ENCODE data around the gene PWP1.
A peak's percentile ranks its signal among the peaks of the same experiment; 100 is the strongest.
"Not testable (repeated sequence)": the region's sequence is repeated elsewhere in the genome, so short reads cannot be mapped to it uniquely, and the experiment has no call there.

The PWP1 gene

DNA sequence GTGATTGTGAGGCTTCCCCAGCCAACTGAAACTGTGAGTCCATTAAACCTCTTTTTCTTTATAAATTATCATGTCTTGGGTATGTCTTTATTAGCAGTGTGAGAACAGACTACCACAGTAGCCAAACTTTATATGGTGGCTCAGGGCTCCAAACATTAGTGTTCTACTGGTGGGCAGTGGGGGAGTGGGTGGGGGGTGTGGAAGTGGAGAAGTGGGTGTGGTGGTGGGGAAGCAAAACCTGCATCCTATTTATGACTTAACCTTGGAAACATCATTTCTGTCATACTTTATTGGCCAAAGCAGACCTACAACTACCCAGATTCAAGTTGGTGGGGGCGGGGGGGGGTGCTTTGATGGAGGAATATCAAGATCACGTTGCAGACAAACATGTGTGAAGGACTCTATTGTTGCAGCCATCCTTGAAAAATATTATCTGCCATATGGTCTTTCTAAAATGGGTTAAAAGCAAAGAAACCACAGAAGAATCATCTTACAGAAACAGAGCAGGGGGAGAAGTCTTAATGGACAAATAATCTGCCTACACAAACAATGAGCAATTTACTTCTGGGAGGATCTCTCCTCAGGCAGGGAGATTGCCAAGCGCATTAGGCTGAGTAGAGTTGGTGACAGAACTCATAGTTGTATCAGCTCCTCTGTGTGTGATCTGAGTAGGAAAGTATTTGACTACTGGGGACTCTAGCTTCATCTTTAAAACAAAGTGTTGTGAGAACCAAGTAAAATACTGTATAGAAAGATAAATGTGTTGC is 1.4 kb upstream of the PWP1 start:
- Mint-ChIP-seq H3K27me3 (ENCODE audit: low read depth) (no peaks in the 10 kb centered on the region), H3K27ac (peak overlapping the region; percentile 94), H3K4me1 (ENCODE audit: low read depth) (peaks cover 21% of the 10 kb centered on the region), H3K4me3 (peak overlapping the region; percentile 96), H3K36me3 (ENCODE audit: low read depth) (peaks cover 15% of the 10 kb centered on the region), H3K9me3 (no peaks in the 10 kb centered on the region)

DNA sequence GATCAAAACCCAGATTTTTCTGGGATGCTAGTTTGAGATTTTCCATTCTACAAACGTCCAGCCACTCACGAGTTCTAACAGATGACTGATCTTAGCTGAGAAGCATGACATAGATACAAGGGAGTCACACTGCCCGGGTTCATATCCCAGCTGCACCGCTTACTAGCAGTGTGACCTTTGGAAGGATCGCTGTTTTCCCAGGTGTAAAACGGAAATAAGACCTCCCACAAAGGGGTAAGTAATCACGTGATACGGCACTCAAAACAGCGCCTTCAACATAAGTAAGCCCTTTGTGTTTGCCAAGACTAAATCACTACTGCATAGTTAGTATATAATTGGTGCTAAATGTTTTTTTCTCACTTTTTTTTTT is 624 bp upstream of the PWP1 start:
- Mint-ChIP-seq H3K27me3 (ENCODE audit: low read depth) (no peaks in the 10 kb centered on the region), H3K4me3 (peak overlapping the region; percentile 96), H3K27ac (peak overlapping the region; percentile 94), H3K36me3 (ENCODE audit: low read depth) (peaks cover 21% of the 10 kb centered on the region), H3K4me1 (ENCODE audit: low read depth) (peaks cover 21% of the 10 kb centered on the region), H3K9me3 (no peaks in the 10 kb centered on the region)

DNA sequence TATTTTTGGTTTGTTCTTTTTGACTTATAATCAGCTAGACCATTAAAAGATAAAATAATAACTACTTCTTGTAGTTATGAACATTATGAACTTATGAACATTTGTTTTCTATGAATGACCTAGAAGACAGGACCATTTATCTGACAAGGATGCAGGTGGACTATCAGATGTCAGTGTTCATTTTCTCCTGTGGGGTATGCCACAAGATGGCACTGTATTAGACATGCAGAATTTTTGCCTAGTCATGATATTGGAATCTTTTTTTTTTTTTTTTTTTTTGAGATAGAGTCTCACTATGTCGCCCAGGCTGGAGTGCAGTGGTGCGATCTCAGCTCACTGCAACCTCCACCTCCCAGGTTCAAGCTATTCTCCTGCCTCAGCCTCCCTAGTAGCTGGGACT is 10.2 kb downstream of the PWP1 start:
- H3K4me1 Mint-ChIP-seq (ENCODE audit: low read depth); H3K4me3 Mint-ChIP-seq; H3K27me3 Mint-ChIP-seq (ENCODE audit: low read depth); H3K9me3 Mint-ChIP-seq; H3K27ac Mint-ChIP-seq: not testable (repeated sequence)
- peaks cover 59% of the 10 kb centered on the region for H3K36me3 Mint-ChIP-seq (ENCODE audit: low read depth)

DNA sequence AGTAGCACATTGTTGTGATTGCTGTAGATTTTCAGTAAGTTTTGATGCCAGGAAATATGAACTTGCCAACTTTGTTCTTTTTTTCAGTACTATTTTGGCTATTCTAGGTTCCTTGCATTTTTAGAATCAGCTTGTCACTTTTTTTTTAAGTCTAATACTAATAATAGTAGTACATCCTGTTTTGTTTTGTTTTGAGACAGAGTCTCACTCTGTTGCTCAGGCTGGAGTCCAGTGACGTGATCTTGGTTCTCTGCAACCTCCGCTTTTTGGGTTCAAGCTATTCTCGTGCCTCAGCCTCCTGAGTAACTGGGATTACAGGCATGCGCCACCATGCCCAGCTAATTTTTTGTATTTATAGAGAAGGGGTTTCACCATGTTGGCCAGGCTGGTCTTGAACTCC is 16.5 kb downstream of the PWP1 start:
- peaks cover 15% of the 10 kb centered on the region for H3K9me3 Mint-ChIP-seq
- H3K4me3 Mint-ChIP-seq = no peak overlapping the region
- H3K27ac Mint-ChIP-seq = no peak overlapping the region
- H3K4me1 Mint-ChIP-seq (ENCODE audit: low read depth) = no peaks in the 10 kb centered on the region
- H3K36me3 Mint-ChIP-seq (ENCODE audit: low read depth) = peaks cover 74% of the 10 kb centered on the region
- no peaks in the 10 kb centered on the region for H3K27me3 Mint-ChIP-seq (ENCODE audit: low read depth)

DNA sequence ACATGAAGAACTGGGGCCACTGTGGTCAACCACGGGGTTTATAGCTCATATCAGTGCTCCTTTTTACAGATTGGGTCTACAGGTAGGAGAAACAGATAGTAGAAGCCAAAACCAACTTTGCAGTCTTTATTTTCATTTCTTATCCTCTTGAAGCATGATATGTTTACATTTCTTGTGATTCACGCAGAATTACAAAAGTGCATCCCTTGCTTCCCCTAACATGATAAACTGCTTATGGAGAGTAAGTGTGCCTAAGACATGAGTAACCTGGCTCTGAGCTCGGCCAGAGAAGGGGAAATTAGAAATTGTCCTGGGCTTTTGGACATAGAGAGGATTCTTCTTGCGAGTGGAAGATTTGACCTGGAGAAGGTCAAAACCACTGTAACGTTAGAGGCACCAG is 18.4 kb downstream of the PWP1 start:
- H3K27me3 Mint-ChIP-seq (ENCODE audit: low read depth) = no peaks in the 10 kb centered on the region
- H3K36me3 Mint-ChIP-seq (ENCODE audit: low read depth) = peaks cover 76% of the 10 kb centered on the region
- no peak overlapping the region for H3K27ac Mint-ChIP-seq
- peaks cover 15% of the 10 kb centered on the region for H3K9me3 Mint-ChIP-seq
- H3K4me1 Mint-ChIP-seq (ENCODE audit: low read depth) = no peaks in the 10 kb centered on the region
- H3K4me3 Mint-ChIP-seq = no peak overlapping the region

DNA sequence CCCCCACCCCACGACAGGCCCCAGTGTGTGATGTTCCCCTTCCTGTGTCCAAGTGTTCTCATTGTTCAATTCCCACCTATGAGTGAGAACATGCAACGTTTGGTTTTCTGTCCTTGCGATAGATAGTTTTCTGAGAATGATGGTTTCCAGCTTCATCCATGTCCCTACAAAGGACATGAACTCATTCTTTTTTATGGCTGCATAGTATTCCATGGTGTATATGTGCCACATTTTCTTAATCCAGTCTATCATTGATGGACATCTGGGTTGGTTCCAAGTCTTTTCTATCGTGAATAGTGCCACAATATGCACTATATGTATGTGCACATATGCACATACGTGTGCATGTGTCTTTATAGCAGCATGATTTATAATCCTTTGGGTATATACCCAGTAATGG is 19.9 kb downstream of the PWP1 start:
- not testable (repeated sequence) for H3K27ac Mint-ChIP-seq; H3K27me3 Mint-ChIP-seq (ENCODE audit: low read depth); H3K9me3 Mint-ChIP-seq; H3K4me1 Mint-ChIP-seq (ENCODE audit: low read depth); H3K4me3 Mint-ChIP-seq
- peaks cover 69% of the 10 kb centered on the region for H3K36me3 Mint-ChIP-seq (ENCODE audit: low read depth)

DNA sequence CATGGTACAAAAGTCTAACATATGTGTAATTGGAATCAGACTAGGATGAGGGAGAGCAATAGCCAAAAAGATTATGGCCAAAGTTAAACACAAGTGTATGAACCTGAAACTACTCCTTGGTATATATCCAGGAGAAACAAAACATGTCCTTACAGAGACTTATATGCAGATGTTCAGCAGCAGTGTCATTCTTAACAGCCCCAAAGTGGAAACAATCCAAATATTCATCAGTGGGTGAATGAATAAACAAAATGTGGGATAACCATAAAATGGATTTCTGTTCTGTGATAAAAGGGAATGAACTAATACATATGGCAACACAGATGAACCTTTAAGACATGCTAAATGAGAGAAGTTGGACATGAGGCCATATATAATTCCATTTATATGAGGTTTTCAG is 30.2 kb downstream of the PWP1 start:
- H3K9me3 Mint-ChIP-seq = no peaks in the 10 kb centered on the region
- H3K27me3 Mint-ChIP-seq (ENCODE audit: low read depth) = no peaks in the 10 kb centered on the region
- peaks cover 42% of the 10 kb centered on the region for H3K36me3 Mint-ChIP-seq (ENCODE audit: low read depth)
- H3K27ac Mint-ChIP-seq = no peak overlapping the region
- peaks cover 2% of the 10 kb centered on the region for H3K4me1 Mint-ChIP-seq (ENCODE audit: low read depth)
- H3K4me3 Mint-ChIP-seq = no peak overlapping the region

DNA sequence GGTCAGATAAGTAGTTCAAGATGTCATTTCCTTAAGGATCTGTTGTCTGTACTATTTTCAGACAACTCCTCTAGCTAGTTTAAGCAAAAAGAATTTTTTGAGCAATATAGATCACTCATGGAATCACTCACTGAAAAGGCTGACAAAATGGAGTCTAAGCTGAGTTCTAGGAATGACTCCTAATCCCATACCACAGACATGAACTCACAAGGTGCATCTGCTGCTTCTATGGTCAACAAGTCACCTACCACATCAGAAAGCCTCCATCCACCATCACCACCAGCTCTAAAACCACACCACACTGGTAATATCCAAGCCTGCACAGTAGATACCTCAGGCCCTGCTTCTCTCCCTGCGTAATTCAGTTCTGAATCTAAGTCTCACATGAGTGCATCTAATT is 33.0 kb downstream of the PWP1 start:
- Mint-ChIP-seq H3K27me3 (ENCODE audit: low read depth) (no peaks in the 10 kb centered on the region), H3K27ac (no peak overlapping the region), H3K36me3 (ENCODE audit: low read depth) (peaks cover 25% of the 10 kb centered on the region), H3K4me3 (no peak overlapping the region), H3K9me3 (no peaks in the 10 kb centered on the region), H3K4me1 (ENCODE audit: low read depth) (peaks cover 2% of the 10 kb centered on the region)

DNA sequence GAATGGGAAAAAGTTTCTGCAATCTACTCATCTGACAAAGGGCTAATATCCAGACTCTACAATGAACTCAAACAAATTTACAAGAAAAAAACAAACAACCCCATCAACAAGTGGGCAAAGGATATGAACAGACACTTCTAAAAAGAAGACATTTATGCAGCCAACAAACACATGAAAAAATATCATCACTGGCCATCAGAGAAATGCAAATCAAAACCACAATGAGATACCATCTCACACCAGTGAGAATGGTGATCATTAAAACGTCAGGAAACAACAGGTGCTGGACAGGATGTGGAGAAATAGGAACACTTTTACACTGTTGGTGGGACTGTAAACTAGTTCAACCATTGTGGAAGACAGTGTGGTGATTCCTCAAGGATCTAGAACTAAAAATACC is 41.7 kb downstream of the PWP1 start:
- H3K27ac Mint-ChIP-seq, H3K9me3 Mint-ChIP-seq, H3K4me3 Mint-ChIP-seq: not testable (repeated sequence)

DNA sequence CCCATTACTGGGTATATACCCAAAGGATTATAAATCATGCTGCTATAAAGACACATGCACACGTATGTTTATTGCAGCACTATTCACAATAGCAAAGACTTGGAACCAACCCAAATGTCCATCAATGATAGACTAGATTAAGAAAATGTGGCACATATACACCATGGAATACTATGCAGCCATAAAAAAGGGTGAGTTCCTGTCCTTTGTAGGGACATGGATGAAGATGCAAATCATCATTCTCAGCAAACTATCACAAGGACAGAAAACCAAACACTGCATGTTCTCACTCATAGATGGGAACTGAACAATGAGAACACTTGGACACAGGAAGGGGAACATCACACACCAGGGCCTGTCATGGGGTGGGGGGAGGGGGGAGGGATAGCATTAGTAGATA is 42.1 kb downstream of the PWP1 start:
- H3K27me3 Mint-ChIP-seq (ENCODE audit: low read depth); H3K27ac Mint-ChIP-seq; H3K9me3 Mint-ChIP-seq; H3K36me3 Mint-ChIP-seq (ENCODE audit: low read depth); H3K4me3 Mint-ChIP-seq; H3K4me1 Mint-ChIP-seq (ENCODE audit: low read depth): not testable (repeated sequence)

More for the DNA sequence above, 41.7 kb downstream of the PWP1 start:
- H3K4me1 Mint-ChIP-seq (ENCODE audit: low read depth); H3K36me3 Mint-ChIP-seq (ENCODE audit: low read depth); H3K27me3 Mint-ChIP-seq (ENCODE audit: low read depth): not testable (repeated sequence)

DNA sequence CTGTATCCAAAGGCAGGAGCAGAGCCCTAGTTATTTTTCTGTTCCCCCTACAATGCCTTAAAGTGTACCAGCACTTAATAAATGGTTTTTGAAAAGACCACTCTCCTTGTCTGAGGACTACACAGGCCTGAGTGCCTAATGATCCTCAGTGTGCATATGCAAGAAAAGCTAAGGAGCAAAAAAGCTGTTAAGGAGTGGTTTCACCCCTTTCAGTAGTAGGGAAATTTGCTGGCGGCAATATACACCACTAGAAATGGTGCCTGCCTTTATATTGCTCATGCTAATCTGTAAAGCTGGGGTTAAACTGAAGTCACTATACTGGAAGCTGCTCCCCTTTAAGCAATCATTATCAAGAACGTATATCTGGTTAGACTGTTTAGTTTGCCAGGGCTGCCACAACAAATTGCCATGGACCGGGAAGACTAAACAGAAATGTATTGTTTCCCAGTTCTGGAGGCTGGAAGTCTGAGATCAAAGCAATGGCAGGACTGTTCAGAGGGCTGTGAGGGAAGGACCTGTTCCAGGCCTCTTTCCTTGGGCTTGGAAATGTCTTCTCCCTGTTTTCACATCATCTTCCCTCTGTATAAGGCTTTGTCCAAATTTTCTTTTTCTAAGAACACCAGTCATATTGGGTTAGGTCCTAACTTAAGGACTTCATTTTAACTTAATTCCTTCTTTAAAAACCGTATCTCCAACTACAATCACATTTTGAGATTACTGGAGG is 45.2 kb downstream of the PWP1 start:
- Mint-ChIP-seq H3K9me3 (peaks cover 5% of the 10 kb centered on the region), H3K4me1 (ENCODE audit: low read depth) (no peaks in the 10 kb centered on the region), H3K27me3 (ENCODE audit: low read depth) (peaks cover 5% of the 10 kb centered on the region), H3K4me3 (no peak overlapping the region), H3K36me3 (ENCODE audit: low read depth) (peaks cover 19% of the 10 kb centered on the region), H3K27ac (no peak overlapping the region)

DNA sequence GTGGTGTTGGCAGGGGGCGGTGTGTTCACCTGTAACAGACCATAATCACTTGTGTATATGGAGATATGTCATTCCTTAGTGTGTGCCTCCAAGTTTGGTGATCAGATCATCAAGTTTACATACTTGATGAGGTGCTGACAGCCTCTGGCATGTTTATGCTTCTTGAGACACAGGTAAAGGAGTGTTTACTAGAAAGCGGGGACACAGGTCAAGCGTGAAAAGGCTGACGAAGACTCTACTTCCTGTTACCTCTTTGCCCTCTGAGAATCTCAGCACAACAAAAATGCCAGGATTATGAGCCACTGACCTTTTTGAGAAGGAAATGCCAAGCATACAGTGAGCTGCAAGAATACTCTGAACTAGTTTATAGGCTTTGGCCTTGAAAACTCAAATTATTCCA is 45.8 kb downstream of the PWP1 start:
- peaks cover 24% of the 10 kb centered on the region for H3K36me3 Mint-ChIP-seq (ENCODE audit: low read depth)
- no peak overlapping the region for H3K27ac Mint-ChIP-seq
- no peaks in the 10 kb centered on the region for H3K4me1 Mint-ChIP-seq (ENCODE audit: low read depth)
- peaks cover 4% of the 10 kb centered on the region for H3K9me3 Mint-ChIP-seq
- no peak overlapping the region for H3K4me3 Mint-ChIP-seq
- H3K27me3 Mint-ChIP-seq (ENCODE audit: low read depth) = peaks cover 4% of the 10 kb centered on the region

DNA sequence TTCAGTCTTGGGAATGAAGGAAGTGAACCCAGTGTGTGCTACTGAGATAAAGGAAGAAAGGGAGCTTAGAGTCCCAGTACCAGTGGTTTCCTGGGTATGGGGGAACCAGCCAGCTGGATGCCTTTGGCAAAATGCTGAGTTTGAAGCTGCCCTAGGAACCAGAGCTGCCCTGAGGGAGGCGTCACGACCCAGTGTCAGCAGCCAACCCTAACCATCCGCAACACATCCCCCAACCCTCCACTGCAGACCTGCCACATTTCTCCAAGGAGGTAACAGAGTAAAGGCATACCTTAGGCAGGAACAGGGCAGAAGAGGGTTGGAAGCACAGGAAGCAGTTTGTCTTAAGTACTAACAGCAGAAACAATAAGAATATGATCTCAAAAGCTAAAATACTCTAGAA is 46.8 kb downstream of the PWP1 start:
- Mint-ChIP-seq H3K36me3 (ENCODE audit: low read depth) (peaks cover 33% of the 10 kb centered on the region), H3K4me1 (ENCODE audit: low read depth) (peaks cover 8% of the 10 kb centered on the region), H3K27me3 (ENCODE audit: low read depth) (no peaks in the 10 kb centered on the region), H3K4me3 (no peak overlapping the region), H3K27ac (no peak overlapping the region), H3K9me3 (no peaks in the 10 kb centered on the region)

DNA sequence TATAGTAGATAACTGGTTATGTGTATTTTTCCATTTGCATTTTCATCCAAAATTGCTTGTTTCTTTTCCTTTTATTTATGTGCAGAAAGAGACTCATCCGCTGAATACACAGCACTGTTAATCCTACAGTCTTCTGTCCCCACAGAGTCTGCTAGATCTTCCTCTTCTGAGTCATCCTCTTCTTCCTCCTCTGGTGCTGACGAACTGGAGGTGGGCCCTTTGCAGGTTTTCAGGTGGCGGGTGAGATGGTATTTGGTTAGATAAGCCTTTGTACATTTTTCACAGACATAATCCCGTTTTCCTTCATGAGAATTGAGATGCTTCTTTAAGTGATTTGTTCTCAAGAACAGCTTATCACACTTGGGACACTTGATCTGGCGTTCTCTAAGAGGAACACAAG is 48.5 kb downstream of the PWP1 start:
- no peak overlapping the region for H3K4me3 Mint-ChIP-seq
- no peaks in the 10 kb centered on the region for H3K9me3 Mint-ChIP-seq
- H3K27ac Mint-ChIP-seq = no peak overlapping the region
- no peaks in the 10 kb centered on the region for H3K27me3 Mint-ChIP-seq (ENCODE audit: low read depth)
- peaks cover 50% of the 10 kb centered on the region for H3K36me3 Mint-ChIP-seq (ENCODE audit: low read depth)
- H3K4me1 Mint-ChIP-seq (ENCODE audit: low read depth) = peaks cover 9% of the 10 kb centered on the region

DNA sequence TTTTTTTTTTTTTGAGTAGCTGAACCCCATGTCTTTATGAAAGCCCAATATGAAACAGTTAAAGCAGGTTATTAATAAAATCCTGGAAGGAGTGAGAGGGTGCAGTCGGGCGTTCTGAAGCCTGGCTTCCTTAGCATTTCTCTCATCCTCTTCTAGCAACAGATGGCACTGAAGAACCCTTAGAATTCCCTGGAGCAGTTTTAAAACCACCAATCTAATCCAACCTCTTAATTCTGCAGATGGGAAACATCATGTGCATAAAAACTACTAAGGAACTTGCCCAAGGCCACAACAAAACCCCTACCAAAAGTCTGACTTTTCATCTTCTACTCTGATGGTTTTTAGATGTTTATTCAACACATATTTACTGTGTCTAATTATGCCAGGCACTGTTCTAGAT is 50.2 kb downstream of the PWP1 start:
- peaks cover 58% of the 10 kb centered on the region for H3K36me3 Mint-ChIP-seq (ENCODE audit: low read depth)
- no peak overlapping the region for H3K27ac Mint-ChIP-seq
- H3K4me1 Mint-ChIP-seq (ENCODE audit: low read depth) = peaks cover 9% of the 10 kb centered on the region
- no peaks in the 10 kb centered on the region for H3K27me3 Mint-ChIP-seq (ENCODE audit: low read depth)
- no peak overlapping the region for H3K4me3 Mint-ChIP-seq
- H3K9me3 Mint-ChIP-seq = no peaks in the 10 kb centered on the region

All from T-helper 1 cell treated with Interleukin-12 subunit alpha and Interleukin-12 subunit beta and Interleukin-4 antibody, amounts not matched to agents 30 μg/mL and 1 μg/mL, for 36 hours (primary cell).